Medulla oblongata (tissue), 1 donor: Measurements from ENCODE around the gene HEMK1.

Experiments used
- DNase-seq: peaks from one replicate; pipeline ENCODE4 v3.0.0-alpha.2; 2015; ENCODE audit errors: extremely low spot score

Gene HEMK1

GRCh38 chr3:50542177-50543034 is 26.9 kb upstream of the HEMK1 start:
- peak; percentile 77 for DNase-seq

GRCh38 chr3:50545781-50546180 is 23.5 kb upstream of the HEMK1 start:
- DNase-seq: no peak

GRCh38 chr3:50549226-50549625 is 20.1 kb upstream of the HEMK1 start:
- DNase-seq: no peak

GRCh38 chr3:50550079-50550736 is 19.1 kb upstream of the HEMK1 start:
- DNase-seq: peak; percentile 54

- no peak for DNase-seq
Measured at GRCh38 chr3:50551054-50551659, 18.2 kb upstream of the HEMK1 start.

GRCh38 chr3:50551681-50552435 is 17.5 kb upstream of the HEMK1 start:
- no peak for DNase-seq

GRCh38 chr3:50552598-50552997 is 16.7 kb upstream of the HEMK1 start:
- DNase-seq: no peak

GRCh38 chr3:50554553-50554952 is 14.8 kb upstream of the HEMK1 start:
- DNase-seq: no peak

GRCh38 chr3:50557106-50557505 is 12.2 kb upstream of the HEMK1 start:
- DNase-seq: no peak

- no peak for DNase-seq
Measured at GRCh38 chr3:50557915-50558314, 11.4 kb upstream of the HEMK1 start.

GRCh38 chr3:50559702-50560101 is 9.6 kb upstream of the HEMK1 start:
- no peak for DNase-seq

GRCh38 chr3:50562861-50563260 is 6.5 kb upstream of the HEMK1 start:
- no peak for DNase-seq

GRCh38 chr3:50563867-50564266 is 5.5 kb upstream of the HEMK1 start:
- no peak for DNase-seq

GRCh38 chr3:50564321-50564720 is 5.0 kb upstream of the HEMK1 start:
- no peak for DNase-seq

GRCh38 chr3:50567011-50567385 is 2.3 kb upstream of the HEMK1 start:
- peak; percentile 15 for DNase-seq

- DNase-seq: peak; percentile 94
Measured at GRCh38 chr3:50567386-50568167, 1.7 kb upstream of the HEMK1 start, which contains the start of gene C3orf18. Gene C3orf18, minus strand, starts transcription at chr3:50567747. Its CDS starts 2,048 bp downstream, at chr3:50565699.

GRCh38 chr3:50570508-50571279 is 1.4 kb downstream of the HEMK1 start:
- DNase-seq: no peak

- no peak for DNase-seq
Measured at GRCh38 chr3:50571486-50571885, 2.2 kb downstream of the HEMK1 start.

- peak; percentile 86 for DNase-seq
Measured at GRCh38 chr3:50572158-50572557, 2.8 kb downstream of the HEMK1 start.

GRCh38 chr3:50572801-50573371 is 3.6 kb downstream of the HEMK1 start:
- DNase-seq: no peak
